Ascending aorta (tissue), 2 donors: ENCODE results near the gene CNNM2. TPM values are rescaled to one million over a fixed set of nuclear protein-coding genes. Genes with fewer than 3 reads are reported as not detected.
A peak's percentile ranks its signal among the peaks of the same experiment; 100 is the strongest.

Experiments used
- DNase-seq, 2 donors: peaks; one replicate each; pipeline ENCODE4 v3.0.0-alpha.2; 2019; ENCODE audit warnings: low spot score in 2 of 2
- H3K27ac ChIP-seq, 2 donors: fragments of 200-600 bp; sonication (generic); one replicate each; pipeline ENCODE4 v1.5.1; 2016 to 2017; ENCODE audit warnings: mild to moderate bottlenecking in 1 of 2
- H3K27me3 ChIP-seq: fragments of 200-600 bp; sonication (generic); one replicate; pipeline ENCODE4 v1.5.1; 2017
- H3K36me3 ChIP-seq, 2 donors: fragments of 200-600 bp; sonication (generic); one replicate each; pipeline ENCODE4 v1.5.1; 2016
- H3K4me1 ChIP-seq, 2 donors: fragments of 200-600 bp; sonication (generic); one replicate each; pipeline ENCODE4 v1.5.1; 2016 to 2017; ENCODE audit warnings: mild to moderate bottlenecking in 1 of 2
- H3K4me3 ChIP-seq, 2 donors: fragments of 200-600 bp; sonication (generic); one replicate each; pipeline ENCODE4 v1.5.1; 2016 to 2017; ENCODE audit warnings: mild to moderate bottlenecking in 1 of 2
- H3K9me3 ChIP-seq, 2 donors: fragments of 200-600 bp; sonication (generic); one replicate each; pipeline ENCODE4 v1.5.1; 2016
- intact Hi-C: fragments of 100-400 bp; cut with DNase I; formaldehyde crosslinking; loops from one replicate; pipeline ENCODE4 v1.15.1; 2023
- total RNA-seq: library from RNA; depleted of rRNA; stranded (reverse); fragments of >200 nt; gene quantifications from one replicate; pipeline ENCODE4 v1.1.0, GENCODE V29; 2016
- TF ChIP-seq, protein P1 (sequence below), 3 experiments: fragments of 200-600 bp in 2 of 3; fragments of 450-650 bp in 1 of 3; sonication (generic) in 2 of 3; IDR thresholded peaks; one replicate each; pipeline ENCODE4 v1.5.1; 2016 to 2019; ENCODE audit warnings: antibody characterized with exemption in 3 of 3, mild to moderate bottlenecking in 1 of 3, moderate library complexity in 1 of 3

Gene CNNM2
- total RNA-seq: 18.7 TPM

DNA sequence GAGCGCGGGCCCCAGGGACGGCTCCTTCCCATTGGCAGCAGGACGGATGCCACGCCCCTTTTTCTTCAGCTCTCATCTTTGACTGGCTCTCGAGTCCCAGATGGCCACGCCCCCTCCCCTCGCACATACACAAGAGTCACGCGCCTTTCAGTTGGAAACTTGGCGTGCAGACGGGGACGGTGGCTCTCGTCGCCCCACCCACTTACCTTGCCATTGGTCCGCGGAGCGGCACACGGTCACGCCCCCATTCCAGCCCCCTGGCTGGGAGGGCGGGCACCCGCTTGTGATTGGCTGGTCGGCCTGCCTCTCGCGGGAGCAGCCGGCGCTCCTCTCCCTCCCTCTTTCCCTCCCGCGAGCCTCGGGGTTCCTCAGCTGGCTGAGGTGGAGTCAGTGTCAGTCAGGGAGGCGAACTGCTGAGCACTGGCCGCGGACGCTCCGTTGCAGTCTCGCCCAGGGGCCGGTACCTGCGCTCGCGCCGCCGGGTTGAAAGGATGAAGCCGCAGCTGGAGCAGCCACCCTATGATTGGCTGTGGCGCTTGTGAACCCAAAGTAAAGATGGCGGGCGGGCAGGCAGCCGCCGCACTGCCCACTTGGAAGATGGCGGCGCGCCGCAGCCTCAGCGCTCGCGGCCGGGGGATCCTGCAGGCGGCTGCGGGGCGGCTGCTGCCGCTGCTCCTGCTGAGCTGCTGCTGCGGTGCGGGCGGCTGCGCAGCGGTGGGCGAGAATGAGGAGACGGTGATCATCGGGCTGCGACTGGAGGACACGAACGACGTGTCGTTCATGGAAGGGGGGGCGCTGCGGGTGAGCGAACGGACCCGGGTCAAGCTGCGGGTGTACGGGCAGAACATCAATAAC lies at the start of gene CNNM2:
TSS of gene CNNM2 (plus strand) at position 333 of the 855 bp plus-strand sequence. CDS start at position 520, 187 bp downstream.
- Histone ChIP-seq H3K4me1 (peaks cover 0 to 7% of the 10 kb centered on the region in 2 donors), H3K27ac (peak within 1 kb of the TSS; percentile 79 to 94), H3K4me3 (peak within 1 kb of the TSS; percentile 71 to 89), H3K27me3 (no peaks in the 10 kb centered on the region), H3K9me3 (no peaks in the 10 kb centered on the region), H3K36me3 (no peaks in the 10 kb centered on the region)
- TF ChIP-seq, protein P1, sequence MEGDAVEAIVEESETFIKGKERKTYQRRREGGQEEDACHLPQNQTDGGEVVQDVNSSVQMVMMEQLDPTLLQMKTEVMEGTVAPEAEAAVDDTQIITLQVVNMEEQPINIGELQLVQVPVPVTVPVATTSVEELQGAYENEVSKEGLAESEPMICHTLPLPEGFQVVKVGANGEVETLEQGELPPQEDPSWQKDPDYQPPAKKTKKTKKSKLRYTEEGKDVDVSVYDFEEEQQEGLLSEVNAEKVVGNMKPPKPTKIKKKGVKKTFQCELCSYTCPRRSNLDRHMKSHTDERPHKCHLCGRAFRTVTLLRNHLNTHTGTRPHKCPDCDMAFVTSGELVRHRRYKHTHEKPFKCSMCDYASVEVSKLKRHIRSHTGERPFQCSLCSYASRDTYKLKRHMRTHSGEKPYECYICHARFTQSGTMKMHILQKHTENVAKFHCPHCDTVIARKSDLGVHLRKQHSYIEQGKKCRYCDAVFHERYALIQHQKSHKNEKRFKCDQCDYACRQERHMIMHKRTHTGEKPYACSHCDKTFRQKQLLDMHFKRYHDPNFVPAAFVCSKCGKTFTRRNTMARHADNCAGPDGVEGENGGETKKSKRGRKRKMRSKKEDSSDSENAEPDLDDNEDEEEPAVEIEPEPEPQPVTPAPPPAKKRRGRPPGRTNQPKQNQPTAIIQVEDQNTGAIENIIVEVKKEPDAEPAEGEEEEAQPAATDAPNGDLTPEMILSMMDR (IDR thresholded peaks at IDR 0.05): no peak
- peak; percentile 100 for DNase-seq
- intact Hi-C loops: loop anchor here (1.0 to 2.0 kb wide), 3 partner anchors 151 to 326 kb away; partner anchors contain the start of gene NT5C2

DNA sequence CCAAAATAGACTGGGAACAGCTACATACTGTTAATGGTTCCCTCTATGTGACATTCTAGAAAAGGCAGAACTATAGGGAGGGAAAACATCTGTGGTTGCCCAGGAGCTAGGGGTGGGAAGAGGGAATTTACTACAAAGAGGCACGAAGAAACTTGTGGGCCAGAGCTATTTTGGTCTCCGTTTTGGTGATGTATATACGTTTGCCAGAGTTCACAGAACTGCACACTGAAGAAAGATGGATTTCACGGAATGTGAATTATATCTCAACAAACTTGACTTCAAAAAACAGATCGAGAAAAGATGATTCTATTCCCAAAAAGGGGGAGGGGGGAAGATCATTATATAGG lies 49.2 kb upstream of the CNNM2 start:
- peak overlapping the region in 1 of 2 donors; percentile 15 for H3K27ac ChIP-seq
- TF ChIP-seq, protein P1 (IDR thresholded peaks at IDR 0.05): no peak
- no peaks in the 10 kb centered on the region for H3K9me3 ChIP-seq

DNA sequence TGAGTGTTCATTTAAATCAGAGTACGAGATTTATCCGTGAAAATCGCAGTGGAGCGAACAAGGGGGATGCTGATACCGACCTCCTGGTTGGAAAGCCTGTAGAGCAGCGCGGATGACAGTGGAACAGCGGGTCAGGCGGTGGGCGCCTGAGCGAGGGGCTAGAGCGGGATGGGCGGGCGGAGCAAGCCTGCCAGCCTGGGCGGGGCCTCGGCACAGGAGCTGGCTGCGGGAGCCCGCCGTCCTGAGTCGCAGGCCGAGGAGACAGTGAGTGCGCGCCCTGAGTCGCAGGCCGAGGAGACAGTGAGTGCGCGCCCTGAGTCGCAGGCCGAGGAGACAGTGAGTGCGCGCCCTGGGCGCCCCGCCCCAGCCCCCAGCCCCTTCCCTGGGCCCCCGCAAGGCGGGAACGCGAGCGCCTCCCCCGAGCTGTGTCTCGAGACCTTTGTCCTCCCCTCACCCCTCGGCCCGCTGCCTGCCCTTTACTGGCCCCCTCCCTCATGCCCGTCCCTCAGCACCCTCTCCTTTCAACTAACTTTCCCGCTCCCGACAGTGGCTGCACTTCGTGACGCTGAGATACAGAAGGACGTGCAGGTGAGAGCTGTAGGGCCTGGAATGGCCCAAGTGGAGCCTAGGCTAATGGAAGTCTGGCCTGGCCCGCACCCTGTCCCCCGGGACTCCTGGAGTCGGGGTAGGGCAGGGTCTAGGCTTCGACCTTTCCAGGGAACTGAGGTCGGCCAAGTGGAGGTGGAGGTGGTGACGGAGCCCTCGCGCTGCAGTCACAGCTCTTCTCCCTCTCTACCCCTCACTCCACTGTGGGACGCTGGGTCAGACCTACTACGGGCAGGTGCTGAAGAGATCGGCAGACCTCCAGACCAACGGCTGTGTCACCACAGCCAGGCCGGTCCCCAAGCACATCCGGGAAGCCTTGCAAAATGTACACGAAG lies 48.6 kb upstream of the CNNM2 start, which contains the start of gene AS3MT:
TSS of gene AS3MT (plus strand) at position 213 of the 941 bp plus-strand sequence. CDS start at position 336, 123 bp downstream.
- Histone ChIP-seq H3K4me3 (peak within 1 kb of the TSS; percentile 63 to 64), H3K27me3 (no peaks in the 10 kb centered on the region), H3K9me3 (no peaks in the 10 kb centered on the region), H3K4me1 (peaks cover 0 to 5% of the 10 kb centered on the region in 2 donors), H3K36me3 (no peaks in the 10 kb centered on the region), H3K27ac (peak within 1 kb of the TSS in 1 of 2 donors; percentile 15)
- TF ChIP-seq, protein P1 (IDR thresholded peaks at IDR 0.05): no peak
- DNase-seq: no peak
- intact Hi-C loops: no loop called here

More for the DNA sequence above, 49.2 kb upstream of the CNNM2 start:
- Histone ChIP-seq H3K4me3 (peak overlapping the region; percentile 63 to 64), H3K27me3 (no peaks in the 10 kb centered on the region), H3K4me1 (peaks cover 0 to 5% of the 10 kb centered on the region in 2 donors), H3K36me3 (no peaks in the 10 kb centered on the region)
- intact Hi-C loops: no loop called here
- no peak for DNase-seq

DNA sequence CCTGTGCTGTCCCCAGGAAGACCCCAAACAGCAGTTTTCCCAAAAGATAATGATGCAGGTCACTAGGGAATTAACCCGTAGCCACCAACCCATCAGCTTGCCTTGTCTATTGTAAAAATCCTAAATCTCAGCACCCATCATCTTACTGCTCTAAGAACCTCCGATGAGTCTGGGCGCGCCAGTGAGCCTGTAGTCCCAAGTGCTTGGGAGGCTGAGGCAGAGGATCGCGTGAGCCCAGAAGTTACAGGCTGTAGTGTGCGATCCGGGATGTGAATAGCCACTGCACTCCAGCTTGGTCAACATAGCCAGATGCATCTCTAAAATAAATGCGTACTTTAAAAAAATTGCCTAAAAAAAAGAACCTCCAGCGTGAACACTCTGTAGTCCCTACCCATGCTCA lies 47.9 kb upstream of the CNNM2 start:
- Histone ChIP-seq H3K27ac (no peak overlapping the region), H3K27me3 (no peaks in the 10 kb centered on the region), H3K36me3 (peaks cover 0 to 5% of the 10 kb centered on the region in 2 donors), H3K9me3 (no peaks in the 10 kb centered on the region), H3K4me1 (peaks cover 0 to 5% of the 10 kb centered on the region in 2 donors), H3K4me3 (peak overlapping the region; percentile 63 to 64)
- no peak for DNase-seq
- intact Hi-C loops: no loop called here
- TF ChIP-seq, protein P1 (IDR thresholded peaks at IDR 0.05): no peak

DNA sequence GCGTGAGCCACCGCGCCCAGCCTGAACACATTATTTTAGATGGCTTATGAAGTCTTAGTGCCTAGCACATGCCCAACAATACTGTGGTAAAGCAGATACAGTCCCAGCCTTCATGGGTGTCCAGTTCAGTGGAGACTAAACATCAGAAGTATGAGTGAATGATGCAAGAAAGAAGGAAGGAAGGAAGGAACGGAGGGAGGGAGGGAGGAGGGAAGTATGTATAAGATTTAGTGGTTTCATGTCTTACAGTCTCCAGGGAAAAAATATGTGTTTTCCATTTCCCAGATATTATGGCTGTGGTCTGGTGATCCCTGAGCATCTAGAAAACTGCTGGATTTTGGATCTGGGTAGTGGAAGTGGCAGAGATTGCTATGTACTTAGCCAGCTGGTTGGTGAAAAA lies 45.9 kb upstream of the CNNM2 start:
- no peak overlapping the region for H3K27ac ChIP-seq
- H3K27me3 ChIP-seq: no peaks in the 10 kb centered on the region
- DNase-seq: no peak
- TF ChIP-seq, protein P1 (IDR thresholded peaks at IDR 0.05): no peak
- no peak overlapping the region for H3K4me3 ChIP-seq
- no peaks in the 10 kb centered on the region for H3K9me3 ChIP-seq
- intact Hi-C loops: no loop called here
- H3K36me3 ChIP-seq: peaks cover 0 to 5% of the 10 kb centered on the region in 2 donors
- peaks cover 0 to 5% of the 10 kb centered on the region in 2 donors for H3K4me1 ChIP-seq
